Parathyroid adenoma (tissue), 2 donors: ENCODE measurements around the gene FAM162B.

Experiments
- H2AFZ ChIP-seq: fragments of 300-600 bp; sonication (generic); one replicate; pipeline ENCODE4 v1.7.0; 2017; ENCODE audit warnings: antibody characterized with exemption, mild to moderate bottlenecking
- H3K27ac ChIP-seq: fragments of 300-600 bp; sonication (generic); one replicate; pipeline ENCODE4 v1.7.0; 2017
- H3K27me3 ChIP-seq: fragments of 300-600 bp; sonication (generic); one replicate; pipeline ENCODE4 v1.7.0; 2017; ENCODE audit warnings: low read length; ENCODE audit not compliant: control insufficient read depth, insufficient read depth
- H3K36me3 ChIP-seq: fragments of 300-600 bp; sonication (generic); one replicate; pipeline ENCODE4 v1.7.0; 2017; ENCODE audit warnings: low read length; ENCODE audit not compliant: control insufficient read depth, insufficient read depth
- H3K4me1 ChIP-seq: fragments of 300-600 bp; sonication (generic); one replicate; pipeline ENCODE4 v1.7.0; 2017; ENCODE audit warnings: control low read depth
- H3K4me2 ChIP-seq: fragments of 300-600 bp; sonication (generic); one replicate; pipeline ENCODE4 v1.7.0; 2017; ENCODE audit warnings: low read length
- H3K4me3 ChIP-seq: fragments of 300-600 bp; sonication (generic); one replicate; pipeline ENCODE4 v1.7.0; 2017; ENCODE audit warnings: low read depth, low read length
- H3K79me2 ChIP-seq: fragments of 300-600 bp; sonication (generic); one replicate; pipeline ENCODE4 v1.7.0; 2017; ENCODE audit warnings: control low read depth
- H3K9ac ChIP-seq: fragments of 300-600 bp; sonication (generic); one replicate; pipeline ENCODE4 v1.7.0; 2017; ENCODE audit warnings: mild to moderate bottlenecking
- H3K9me3 ChIP-seq: fragments of 300-600 bp; sonication (generic); one replicate; pipeline ENCODE4 v1.7.0; 2017; ENCODE audit warnings: low read length; ENCODE audit not compliant: control insufficient read depth
- CTCF ChIP-seq: fragments of 300-600 bp; sonication (generic); IDR thresholded peaks from one replicate; pipeline ENCODE4 v1.7.0; 2017; ENCODE audit warnings: antibody characterized with exemption, mild to moderate bottlenecking
- donor health status: primary hyperparathyroidism.

Gene FAM162B

DNA sequence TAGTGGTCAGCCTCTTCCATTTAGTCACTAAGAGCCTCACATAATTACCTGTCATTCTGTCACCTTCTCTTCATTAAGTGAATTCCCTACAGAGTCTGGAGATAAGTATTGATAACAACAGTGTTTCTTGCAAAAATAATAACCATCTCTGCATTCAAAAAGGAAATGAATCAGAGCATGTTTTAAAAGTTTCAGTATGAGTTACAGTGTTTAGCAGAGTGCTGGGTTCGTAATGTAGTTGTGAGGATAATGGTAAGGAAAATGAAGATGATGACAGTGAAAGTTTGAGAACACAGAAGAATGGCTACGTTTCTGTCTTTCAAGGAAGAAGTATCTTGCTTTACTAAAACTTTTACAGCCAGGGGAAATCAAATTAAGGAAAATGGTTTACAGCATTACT is 32.1 kb upstream of the FAM162B start:
- H3K4me2 ChIP-seq, result no peak overlapping the region
- no peaks in the 10 kb centered on the region for H3K4me1 ChIP-seq
- no peak overlapping the region for H2AFZ ChIP-seq
- H3K4me3 ChIP-seq, result no peak overlapping the region
- H3K79me2 ChIP-seq, result no peaks in the 10 kb centered on the region
- TF ChIP-seq CTCF, result no peak
- H3K27ac ChIP-seq, result no peak overlapping the region
- H3K9ac ChIP-seq, result no peak overlapping the region
- H3K9me3 ChIP-seq, result no peaks in the 10 kb centered on the region
- no peaks in the 10 kb centered on the region for H3K27me3 ChIP-seq
- no peaks in the 10 kb centered on the region for H3K36me3 ChIP-seq

- H3K4me2 ChIP-seq, result no peak overlapping the region
- no peak overlapping the region for H3K4me3 ChIP-seq
- H3K27me3 ChIP-seq, result no peaks in the 10 kb centered on the region
- H3K79me2 ChIP-seq, result no peaks in the 10 kb centered on the region
- no peaks in the 10 kb centered on the region for H3K4me1 ChIP-seq
- no peak overlapping the region for H3K9ac ChIP-seq
- no peak for TF ChIP-seq CTCF
- H3K9me3 ChIP-seq, result no peaks in the 10 kb centered on the region
- H2AFZ ChIP-seq, result peak overlapping the region; percentile 1
- no peak overlapping the region for H3K27ac ChIP-seq
- no peaks in the 10 kb centered on the region for H3K36me3 ChIP-seq
Observed at GRCh38 chr6:116793224-116793623, 27.7 kb upstream of the FAM162B start.

DNA sequence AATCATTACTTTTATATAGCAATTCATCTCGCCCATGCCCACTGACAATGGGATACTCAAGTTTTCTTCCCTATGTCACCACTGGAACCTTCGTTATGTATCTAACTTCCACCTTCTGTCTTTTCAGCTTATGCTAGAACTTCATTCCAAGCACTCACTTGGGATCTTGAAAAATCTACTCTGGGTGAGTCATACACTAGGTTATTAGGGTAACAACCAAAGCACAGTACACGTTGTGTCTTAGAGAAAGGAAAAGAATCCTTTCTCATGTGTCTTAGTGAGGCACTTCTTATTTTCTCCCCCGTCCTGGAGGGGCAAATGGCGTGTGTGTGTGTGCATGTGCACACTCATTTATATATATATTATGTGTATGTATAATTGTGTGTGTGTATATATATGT is 18.3 kb upstream of the FAM162B start:
- H3K27ac ChIP-seq, result no peak overlapping the region
- H3K9ac ChIP-seq, result no peak overlapping the region
- H3K4me1 ChIP-seq, result no peaks in the 10 kb centered on the region
- H3K79me2 ChIP-seq, result no peaks in the 10 kb centered on the region
- H3K36me3 ChIP-seq, result no peaks in the 10 kb centered on the region
- H3K4me2 ChIP-seq, result no peak overlapping the region
- TF ChIP-seq CTCF, result no peak
- H3K9me3 ChIP-seq, result no peaks in the 10 kb centered on the region
- H3K4me3 ChIP-seq, result no peak overlapping the region
- H2AFZ ChIP-seq, result no peak overlapping the region
- H3K27me3 ChIP-seq, result no peaks in the 10 kb centered on the region

GRCh38 chr6:116779573-116780164 is 14.2 kb upstream of the FAM162B start:
- no peaks in the 10 kb centered on the region for H3K79me2 ChIP-seq
- H3K4me3 ChIP-seq, result peak overlapping the region; percentile 36
- H3K9ac ChIP-seq, result no peak overlapping the region
- H2AFZ ChIP-seq, result peak overlapping the region; percentile 6
- H3K27ac ChIP-seq, result no peak overlapping the region
- peak overlapping the region; percentile 48 for H3K4me2 ChIP-seq
- peak; percentile 42 for TF ChIP-seq CTCF
- no peaks in the 10 kb centered on the region for H3K36me3 ChIP-seq
- no peaks in the 10 kb centered on the region for H3K27me3 ChIP-seq
- no peaks in the 10 kb centered on the region for H3K9me3 ChIP-seq
- H3K4me1 ChIP-seq, result no peaks in the 10 kb centered on the region

DNA sequence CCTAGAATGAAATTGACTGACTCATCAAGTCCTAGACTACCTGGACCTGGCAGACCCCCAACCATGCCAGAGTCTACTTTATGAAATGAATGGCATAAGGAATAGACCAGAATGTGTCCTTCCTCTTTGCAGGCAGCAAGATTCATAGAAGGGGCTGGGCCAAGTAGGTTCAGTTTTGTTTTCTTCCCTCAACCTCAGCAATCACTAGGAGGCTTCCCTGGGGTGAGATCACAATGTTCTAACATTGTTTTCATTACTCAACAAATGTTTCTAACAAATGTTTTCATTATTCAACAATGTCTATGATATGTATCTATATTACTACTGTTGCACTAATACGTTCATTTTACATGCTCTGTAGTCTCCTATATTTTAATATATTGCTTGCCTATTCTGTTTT is 8.4 kb upstream of the FAM162B start:
- H3K27ac ChIP-seq, result no peak overlapping the region
- H3K4me1 ChIP-seq, result no peaks in the 10 kb centered on the region
- no peaks in the 10 kb centered on the region for H3K36me3 ChIP-seq
- no peak overlapping the region for H3K4me2 ChIP-seq
- no peaks in the 10 kb centered on the region for H3K27me3 ChIP-seq
- H3K79me2 ChIP-seq, result no peaks in the 10 kb centered on the region
- no peaks in the 10 kb centered on the region for H3K9me3 ChIP-seq
- H3K9ac ChIP-seq, result no peak overlapping the region
- no peak overlapping the region for H3K4me3 ChIP-seq
- TF ChIP-seq CTCF, result no peak
- no peak overlapping the region for H2AFZ ChIP-seq
